Esophagus mucosa (tissue), 1 donor: ENCODE data around the gene ATP6V1E1. TPM values are rescaled to one million over a fixed set of nuclear protein-coding genes. Genes with fewer than 3 reads are reported as not detected.
"Not testable (repeated sequence)": the region's sequence is repeated elsewhere in the genome, so short reads cannot be mapped to it uniquely, and the experiment has no call there.

Experiments used
- ATAC-seq: fragments of 200-7000 bp; cut with Tn5 transposase; one replicate; pipeline ENCODE4 v1.9.1; 2020
- total RNA-seq: library from RNA; stranded (reverse); gene quantifications from one replicate; pipeline ENCODE4 v1.2.4, GENCODE V29; 2023
- donor health status: DM: yes; HTN: yes; CAD: no.

ATP6V1E1 gene
- total RNA-seq, 1 donor from 2014 or later = 87.6 TPM

- ATAC-seq = no peak
Observed at GRCh38 chr22:17580441-17581031, 48.0 kb downstream of the ATP6V1E1 start.

- no peak for ATAC-seq
Observed at GRCh38 chr22:17579535-17579981, 49.0 kb downstream of the ATP6V1E1 start.

GRCh38 chr22:17578136-17578754 is 50.3 kb downstream of the ATP6V1E1 start:
- no peak for ATAC-seq

- ATAC-seq = peak; percentile 93
Observed at GRCh38 chr22:17576470-17576869, 52.1 kb downstream of the ATP6V1E1 start.

GRCh38 chr22:17575681-17576080 is 52.9 kb downstream of the ATP6V1E1 start:
- ATAC-seq = no peak

- ATAC-seq = no peak
Observed at GRCh38 chr22:17575151-17575550, 53.4 kb downstream of the ATP6V1E1 start.

GRCh38 chr22:17570851-17571631 is 57.5 kb downstream of the ATP6V1E1 start:
- peak; percentile 59 for ATAC-seq

GRCh38 chr22:17569971-17570511 is 58.5 kb downstream of the ATP6V1E1 start:
- ATAC-seq = no peak

GRCh38 chr22:17566776-17567175 is 61.8 kb downstream of the ATP6V1E1 start:
- no peak for ATAC-seq

- not testable (repeated sequence) for ATAC-seq
Observed at GRCh38 chr22:17566016-17566687, 62.4 kb downstream of the ATP6V1E1 start.

GRCh38 chr22:17563936-17564391 is 64.6 kb downstream of the ATP6V1E1 start:
- ATAC-seq = no peak

GRCh38 chr22:17562906-17563870 is 65.4 kb downstream of the ATP6V1E1 start, which contains the start of gene SLC25A18:
Gene SLC25A18 (plus strand): TSS chr22:17563498. CDS start chr22:17579945, 16,447 bp downstream.
- ATAC-seq = no peak

- no peak for ATAC-seq
Observed at GRCh38 chr22:17559188-17559587, 69.4 kb downstream of the ATP6V1E1 start.

GRCh38 chr22:17554814-17555213 is 73.7 kb downstream of the ATP6V1E1 start:
- peak; percentile 16 for ATAC-seq

- ATAC-seq = no peak
Observed at GRCh38 chr22:17552737-17553136, 75.8 kb downstream of the ATP6V1E1 start.

GRCh38 chr22:17549655-17550054 is 78.9 kb downstream of the ATP6V1E1 start:
- ATAC-seq = no peak

- ATAC-seq = no peak
Observed at GRCh38 chr22:17549183-17549582, 79.4 kb downstream of the ATP6V1E1 start.

- no peak for ATAC-seq
Observed at GRCh38 chr22:17548756-17549035, 79.9 kb downstream of the ATP6V1E1 start.

- no peak for ATAC-seq
Observed at GRCh38 chr22:17548010-17548755, 80.4 kb downstream of the ATP6V1E1 start.

- no peak for ATAC-seq
Observed at GRCh38 chr22:17542452-17542851, 86.1 kb downstream of the ATP6V1E1 start.
